ENCODE measurements around the gene RNF182.
"Not testable (repeated sequence)": the region's sequence is repeated elsewhere in the genome, so short reads cannot be mapped to it uniquely, and the experiment has no call there.

Gene RNF182

DNA sequence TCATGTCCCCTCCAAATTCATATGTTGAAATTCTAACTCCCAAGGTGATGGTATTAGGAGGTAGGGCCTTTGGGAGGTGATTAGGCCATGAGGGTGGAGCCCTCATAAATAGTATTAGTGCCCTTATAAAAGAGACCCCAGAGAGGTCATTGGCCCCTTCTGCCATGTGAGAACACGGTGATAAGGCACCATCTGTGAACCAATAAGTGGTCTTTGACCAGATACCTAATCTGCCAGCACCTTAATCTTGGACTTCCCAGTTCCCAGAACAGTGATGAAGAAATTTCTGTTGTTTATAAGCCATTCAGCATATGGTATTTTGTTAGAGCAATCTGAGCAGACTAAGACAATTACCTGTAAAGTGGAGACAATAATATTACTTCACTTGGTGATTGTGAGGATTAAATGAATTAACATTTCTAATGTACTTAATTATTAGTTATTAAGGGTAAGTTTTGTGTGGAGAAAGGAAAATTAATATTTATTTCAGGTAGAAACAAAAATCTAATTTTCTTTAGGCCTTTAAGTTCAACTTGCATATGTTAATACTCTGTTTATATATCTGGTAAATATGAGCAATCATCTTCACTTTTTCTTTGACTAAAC, 7.1 kb downstream of the RNF182 start:
- DNase-seq (ENCODE audit: extremely low spot score), result no peak
- no peak for TF ChIP-seq SUZ12 (IDR thresholded peaks at IDR 0.05)
- POLR2A ChIA-PET, result no interaction called here
- CTCF ChIA-PET, result no interaction called here

- TF ChIP-seq, protein P1, sequence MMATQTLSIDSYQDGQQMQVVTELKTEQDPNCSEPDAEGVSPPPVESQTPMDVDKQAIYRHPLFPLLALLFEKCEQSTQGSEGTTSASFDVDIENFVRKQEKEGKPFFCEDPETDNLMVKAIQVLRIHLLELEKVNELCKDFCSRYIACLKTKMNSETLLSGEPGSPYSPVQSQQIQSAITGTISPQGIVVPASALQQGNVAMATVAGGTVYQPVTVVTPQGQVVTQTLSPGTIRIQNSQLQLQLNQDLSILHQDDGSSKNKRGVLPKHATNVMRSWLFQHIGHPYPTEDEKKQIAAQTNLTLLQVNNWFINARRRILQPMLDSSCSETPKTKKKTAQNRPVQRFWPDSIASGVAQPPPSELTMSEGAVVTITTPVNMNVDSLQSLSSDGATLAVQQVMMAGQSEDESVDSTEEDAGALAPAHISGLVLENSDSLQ (IDR thresholded peaks at IDR 0.05), result no peak
- TF ChIP-seq SP1 (IDR thresholded peaks at IDR 0.05) (no peak), ELF4 (IDR thresholded peaks at IDR 0.05) (no peak), L3MBTL2 (conservative IDR thresholded peaks at IDR 0.05) (no peak), SUZ12 (IDR thresholded peaks at IDR 0.05) (no peak)
- ChIA-PET POLR2A (no interaction called here), CTCF (no interaction called here)
- DNase-seq (ENCODE audit: extremely low spot score), result no peak
Observed at GRCh38 chr6:13932785-13933184, 8.0 kb downstream of the RNF182 start.

DNA sequence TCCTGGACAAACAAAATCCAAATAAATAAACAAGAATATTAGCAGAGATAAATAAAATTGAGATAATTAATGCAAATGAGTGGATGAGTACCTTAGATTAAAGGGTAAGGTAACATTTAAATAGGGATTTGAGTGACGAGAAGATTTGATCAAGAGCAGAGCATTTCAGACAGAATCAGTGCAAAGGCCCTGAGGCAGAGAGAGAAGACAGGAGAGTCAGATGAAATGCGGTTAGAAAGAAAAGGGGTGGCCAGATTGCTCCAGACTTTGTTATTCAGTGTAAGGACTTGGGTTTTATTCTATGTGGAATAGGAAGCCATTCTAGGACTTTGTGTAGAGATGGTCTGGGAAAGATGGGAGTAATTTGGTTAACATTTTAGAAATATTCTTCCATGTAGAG, 10.0 kb downstream of the RNF182 start:
- DNase-seq (ENCODE audit: extremely low spot score), result no peak
- ChIA-PET CTCF (no interaction called here), POLR2A (no interaction called here)
- TF ChIP-seq SUZ12 (IDR thresholded peaks at IDR 0.05) (no peak), FOXK2 (IDR thresholded peaks at IDR 0.05) (no peak)

DNA sequence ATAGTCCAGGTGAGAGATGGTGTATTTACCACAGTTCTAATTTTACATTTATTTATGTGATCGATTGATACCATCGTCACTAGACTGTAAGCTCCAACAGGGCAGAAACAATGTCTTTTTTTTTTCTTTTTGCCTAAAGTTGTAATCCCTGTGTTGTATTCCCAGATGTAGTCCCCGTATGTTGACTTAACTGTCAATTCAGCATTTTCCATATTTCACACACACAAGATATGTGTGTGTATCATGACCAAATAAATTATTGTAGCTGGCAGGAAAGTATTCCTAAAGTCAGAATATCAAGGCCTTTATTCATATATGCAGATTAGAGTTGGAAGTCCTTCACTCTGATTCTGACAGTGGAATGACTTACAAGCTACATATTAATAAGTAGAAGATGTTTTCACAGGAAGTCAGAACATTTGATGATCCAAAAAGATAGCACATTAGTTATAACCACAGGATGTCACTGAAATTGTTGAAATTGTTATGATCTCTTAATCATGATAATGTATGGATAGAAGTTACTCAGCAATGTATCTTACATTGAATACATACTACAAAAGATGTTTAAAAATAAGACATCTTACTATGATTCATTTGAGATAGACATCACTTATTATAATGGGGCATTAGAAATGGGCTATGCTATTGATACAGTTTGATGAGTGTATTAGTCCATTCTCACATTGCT, 10.6 kb downstream of the RNF182 start:
- POLR2A ChIA-PET, result no interaction called here
- TF ChIP-seq FOXM1 (IDR thresholded peaks at IDR 0.05; ENCODE audit: borderline replicate concordance) (no peak), LEF1 (IDR thresholded peaks at IDR 0.05; ENCODE audit: borderline replicate concordance) (no peak), FOXK2 (IDR thresholded peaks at IDR 0.05) (no peak), SUZ12 (IDR thresholded peaks at IDR 0.05) (no peak)
- DNase-seq (ENCODE audit: extremely low spot score), result no peak
- CTCF ChIA-PET, result no interaction called here

- POLR2A ChIA-PET; CTCF ChIA-PET; DNase-seq (ENCODE audit: extremely low spot score): not testable (repeated sequence)
Observed at GRCh38 chr6:13935881-13936261, 11.1 kb downstream of the RNF182 start.

DNA sequence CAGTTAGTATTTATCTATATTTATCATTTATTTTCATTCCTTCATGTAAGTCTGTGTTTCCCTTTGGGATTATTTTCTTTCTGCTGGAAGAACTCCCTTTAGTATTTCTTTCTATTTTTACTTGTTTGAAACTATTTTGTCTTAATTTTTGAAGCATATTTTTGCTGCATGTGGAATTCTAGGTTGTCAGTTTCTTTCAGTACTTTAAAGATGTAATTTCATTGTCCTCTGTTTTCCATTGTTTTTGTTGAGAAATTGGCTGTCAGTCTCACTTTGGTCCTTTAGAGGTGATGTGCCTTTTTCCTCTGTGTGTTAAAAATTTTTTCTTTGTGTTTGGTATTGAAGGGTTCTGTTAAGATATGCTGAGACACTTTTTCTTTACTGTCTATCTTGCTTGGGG, 17.1 kb downstream of the RNF182 start:
- ChIA-PET POLR2A (no interaction called here), CTCF (no interaction called here)
- TF ChIP-seq FOXK2 (IDR thresholded peaks at IDR 0.05) (no peak), SUZ12 (IDR thresholded peaks at IDR 0.05) (no peak)
- DNase-seq (ENCODE audit: extremely low spot score), result no peak

GRCh38 chr6:13943943-13944342, 19.2 kb downstream of the RNF182 start:
- DNase-seq (ENCODE audit: extremely low spot score), result no peak
- TF ChIP-seq FOXK2 (IDR thresholded peaks at IDR 0.05) (no peak), FOXM1 (IDR thresholded peaks at IDR 0.05; ENCODE audit: borderline replicate concordance) (no peak), CTBP1 (IDR thresholded peaks at IDR 0.05; ENCODE audit: borderline replicate concordance) (no peak), NFRKB (IDR thresholded peaks at IDR 0.05) (no peak)
- POLR2A ChIA-PET, result no interaction called here
- CTCF ChIA-PET, result no interaction called here

GRCh38 chr6:13946506-13946905, 21.8 kb downstream of the RNF182 start:
- POLR2A ChIA-PET, result no interaction called here
- CTCF ChIA-PET, result no interaction called here
- no peak for DNase-seq (ENCODE audit: extremely low spot score)

GRCh38 chr6:13947611-13948178, 22.9 kb downstream of the RNF182 start:
- ChIA-PET POLR2A (no interaction called here), CTCF (no interaction called here)
- DNase-seq (ENCODE audit: extremely low spot score), result no peak
- TF ChIP-seq ZNF384 (IDR thresholded peaks at IDR 0.05), result no peak
- TF ChIP-seq FOXK2 (IDR thresholded peaks at IDR 0.05), result no peak
- TF ChIP-seq SP1 (IDR thresholded peaks at IDR 0.05), result no peak
- TF ChIP-seq NFRKB (IDR thresholded peaks at IDR 0.05), result no peak
- TF ChIP-seq, protein P1 (IDR thresholded peaks at IDR 0.05), result no peak
- TF ChIP-seq L3MBTL2 (conservative IDR thresholded peaks at IDR 0.05), result no peak
- TF ChIP-seq CTBP1 (IDR thresholded peaks at IDR 0.05; ENCODE audit: borderline replicate concordance), result no peak

More at GRCh38 chr6:13946506-13946905, 21.8 kb downstream of the RNF182 start:
- TF ChIP-seq ARNT (IDR thresholded peaks at IDR 0.05), result no peak
- no peak for TF ChIP-seq L3MBTL2 (conservative IDR thresholded peaks at IDR 0.05)
- TF ChIP-seq TARDBP (IDR thresholded peaks at IDR 0.05), result no peak
- no peak for TF ChIP-seq FOXA1 (IDR thresholded peaks at IDR 0.05)
- TF ChIP-seq, protein P1 (IDR thresholded peaks at IDR 0.05), result no peak
- TF ChIP-seq NFRKB (IDR thresholded peaks at IDR 0.05), result no peak
- no peak for TF ChIP-seq SP1 (IDR thresholded peaks at IDR 0.05)
- no peak for TF ChIP-seq SUZ12 (IDR thresholded peaks at IDR 0.05)
- TF ChIP-seq ELF4 (IDR thresholded peaks at IDR 0.05), result no peak
- TF ChIP-seq FOXK2 (IDR thresholded peaks at IDR 0.05), result no peak
- TF ChIP-seq HDGF (IDR thresholded peaks at IDR 0.05; ENCODE audit: borderline replicate concordance), result no peak
- TF ChIP-seq ZNF384 (IDR thresholded peaks at IDR 0.05), result no peak
